GM21447 (cell line): ENCODE results near the gene NAT8L.

Experiments used
- ATAC-seq: cut with Tn5 transposase; IDR thresholded peaks from one replicate; pipeline ENCODE4 v1.9.1; 2021; ENCODE audit not compliant: unreplicated experiment

NAT8L gene

GRCh38 chr4:2073808-2074481 is 14.8 kb downstream of the NAT8L start:
- ATAC-seq: no peak

- ATAC-seq: no peak
Observed at GRCh38 chr4:2074588-2074987, 15.5 kb downstream of the NAT8L start.

GRCh38 chr4:2075171-2075986 is 16.3 kb downstream of the NAT8L start:
- ATAC-seq: no peak

GRCh38 chr4:2075987-2076907 is 17.1 kb downstream of the NAT8L start:
- no peak for ATAC-seq

DNA sequence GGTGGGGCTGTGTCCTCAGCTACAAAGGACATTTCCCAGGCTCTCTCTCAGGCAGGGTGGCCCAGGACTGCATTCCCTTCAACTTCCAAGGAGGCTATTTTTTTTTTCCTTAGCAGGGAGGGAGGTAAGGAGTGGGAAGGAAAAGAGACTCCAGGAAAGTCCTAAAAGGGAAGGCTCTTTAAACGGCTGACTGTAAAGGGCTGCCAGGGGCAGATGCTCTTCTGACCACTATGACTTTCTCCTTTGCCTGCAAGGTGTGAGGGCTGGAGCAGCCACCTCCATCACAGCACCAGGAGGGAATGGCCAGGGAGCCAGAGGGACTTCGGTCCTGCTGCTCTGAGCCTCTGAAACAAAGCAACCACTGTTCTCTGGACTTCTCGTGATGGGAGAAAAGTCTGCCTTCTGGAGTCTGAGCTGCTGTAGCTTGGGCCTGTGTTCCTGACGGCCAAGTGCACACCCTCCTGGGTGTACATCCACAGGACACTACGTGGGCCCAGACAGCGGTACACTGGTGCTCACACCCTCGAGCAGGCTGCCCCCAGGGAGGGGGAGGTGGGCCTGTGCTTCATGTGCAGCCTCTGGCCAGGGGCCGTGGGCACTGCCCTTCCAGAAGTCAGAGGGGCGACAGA is 17.9 kb downstream of the NAT8L start:
- ATAC-seq: no peak

DNA sequence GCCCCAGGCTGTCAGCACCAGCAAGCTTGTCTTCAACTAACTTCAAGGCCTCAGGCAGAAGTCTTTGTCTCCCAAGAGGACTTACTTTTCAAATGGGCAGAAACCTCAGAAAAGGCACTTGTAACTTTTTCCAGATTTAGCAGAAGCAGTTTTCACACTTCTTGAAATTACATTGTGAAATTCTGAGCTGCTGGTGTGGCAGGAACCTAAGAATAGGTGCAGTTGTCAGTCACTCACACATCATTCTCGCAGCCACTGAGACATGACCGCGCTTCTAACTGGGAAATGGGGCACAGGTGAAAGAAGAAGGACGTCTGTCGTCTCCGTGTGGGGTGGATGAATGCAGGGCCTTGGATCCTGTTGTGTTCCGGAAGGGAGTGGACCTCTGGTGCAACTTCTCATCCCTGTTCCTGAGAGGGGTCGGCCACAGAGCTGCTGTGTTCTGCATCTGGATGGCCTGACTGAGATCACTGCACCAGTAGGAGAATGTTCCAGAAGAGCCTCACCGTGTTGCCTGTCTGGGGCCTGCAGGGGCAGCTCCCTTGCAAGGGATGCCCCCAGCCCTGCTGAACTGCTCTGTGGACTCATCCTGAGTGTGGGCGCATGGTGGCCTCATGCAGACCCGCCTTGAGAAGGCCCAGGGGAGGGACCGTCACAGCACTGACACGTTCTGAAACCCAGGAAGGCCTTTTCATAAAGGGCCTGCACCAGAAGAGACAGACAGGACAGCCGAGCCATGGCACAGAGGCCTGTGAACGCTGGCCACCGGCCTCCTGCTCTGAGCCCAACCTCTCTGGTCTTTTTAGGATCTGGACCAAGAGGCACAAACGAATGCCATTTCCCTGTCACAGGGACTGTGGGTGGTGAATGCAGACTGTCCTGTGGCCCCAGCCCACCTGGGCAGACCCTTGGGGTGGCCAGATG is 18.7 kb downstream of the NAT8L start:
- no peak for ATAC-seq

DNA sequence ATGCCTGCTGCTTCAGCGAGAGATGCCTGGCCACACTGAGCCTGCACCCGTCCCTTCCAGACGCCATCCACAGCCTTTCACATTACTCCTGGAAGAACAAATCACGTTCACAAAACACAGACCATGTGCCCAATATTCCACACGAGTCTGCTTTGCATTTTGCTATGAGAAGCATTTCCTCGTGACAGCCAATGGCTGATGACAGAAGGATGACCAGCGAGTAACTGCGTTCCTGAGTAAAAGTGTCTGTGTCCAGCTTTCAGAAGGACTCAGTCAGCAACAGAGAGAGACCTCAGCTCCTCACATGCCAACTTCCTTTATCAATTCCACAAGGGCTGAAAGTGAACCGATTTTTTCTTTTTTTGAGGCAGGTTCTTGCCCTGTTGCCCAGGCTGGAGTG is 19.5 kb downstream of the NAT8L start:
- no peak for ATAC-seq

- ATAC-seq: no peak
Observed at GRCh38 chr4:2079006-2079405, 19.9 kb downstream of the NAT8L start.

DNA sequence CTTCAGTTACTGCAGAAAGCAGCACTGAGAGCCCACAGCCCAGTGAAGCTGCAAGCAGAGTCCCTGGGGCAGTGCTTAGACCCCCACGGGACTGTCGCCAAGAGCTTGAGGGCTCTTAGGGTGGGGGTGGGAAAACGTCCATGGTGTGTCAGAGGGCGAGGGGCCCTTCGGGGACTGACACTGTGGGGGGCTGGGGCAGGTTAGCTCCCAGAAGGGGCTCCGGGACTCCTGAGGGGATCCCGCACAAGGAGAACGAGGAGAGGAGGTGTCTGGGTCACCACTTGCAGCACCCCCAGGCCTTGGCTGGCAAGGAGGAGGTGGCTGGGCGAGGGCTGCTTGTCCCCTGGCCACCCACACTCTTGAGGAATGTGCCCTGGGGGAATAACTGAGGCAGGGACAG is 20.8 kb downstream of the NAT8L start:
- ATAC-seq: no peak

GRCh38 chr4:2080429-2081300 is 21.5 kb downstream of the NAT8L start:
- no peak for ATAC-seq

GRCh38 chr4:2081540-2081939 is 22.4 kb downstream of the NAT8L start:
- ATAC-seq: no peak

GRCh38 chr4:2082118-2082517 is 23.0 kb downstream of the NAT8L start:
- no peak for ATAC-seq

- no peak for ATAC-seq
Observed at GRCh38 chr4:2082627-2083026, 23.5 kb downstream of the NAT8L start.

DNA sequence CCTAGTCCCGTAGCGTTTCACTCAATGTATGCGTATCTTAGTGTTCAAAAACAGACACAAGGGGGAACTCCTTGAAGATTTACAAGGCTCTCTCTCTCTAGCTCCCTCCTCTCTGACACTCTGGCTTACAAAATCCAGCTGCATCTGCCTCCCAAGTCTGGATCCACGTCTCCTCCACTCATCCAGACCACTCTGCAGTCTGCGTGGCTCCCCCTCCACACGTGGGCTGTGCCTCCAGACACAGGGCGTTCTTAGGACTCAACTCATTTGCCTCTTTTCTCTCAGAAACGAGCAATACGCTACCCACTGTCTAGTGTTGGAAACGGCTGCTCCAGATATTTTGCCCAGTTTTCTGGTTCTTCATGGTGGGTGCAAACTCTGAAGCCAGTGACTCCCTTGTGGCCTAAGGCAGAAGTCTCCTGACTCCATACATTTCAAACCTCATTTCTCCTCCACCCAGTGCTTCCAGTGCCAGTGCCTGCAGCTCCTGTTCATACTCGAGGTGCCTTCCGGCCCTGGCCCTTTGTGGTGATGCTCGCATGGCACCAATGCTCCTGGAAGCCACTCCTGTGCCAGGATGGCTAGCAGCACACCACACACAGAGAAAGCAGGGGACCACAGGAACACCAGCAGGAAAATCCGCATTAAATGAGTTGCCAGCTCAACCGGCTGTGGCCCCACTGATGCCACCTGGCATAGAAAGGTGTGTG is 24.1 kb downstream of the NAT8L start:
- no peak for ATAC-seq

- ATAC-seq: no peak
Observed at GRCh38 chr4:2083826-2084160, 24.7 kb downstream of the NAT8L start.

DNA sequence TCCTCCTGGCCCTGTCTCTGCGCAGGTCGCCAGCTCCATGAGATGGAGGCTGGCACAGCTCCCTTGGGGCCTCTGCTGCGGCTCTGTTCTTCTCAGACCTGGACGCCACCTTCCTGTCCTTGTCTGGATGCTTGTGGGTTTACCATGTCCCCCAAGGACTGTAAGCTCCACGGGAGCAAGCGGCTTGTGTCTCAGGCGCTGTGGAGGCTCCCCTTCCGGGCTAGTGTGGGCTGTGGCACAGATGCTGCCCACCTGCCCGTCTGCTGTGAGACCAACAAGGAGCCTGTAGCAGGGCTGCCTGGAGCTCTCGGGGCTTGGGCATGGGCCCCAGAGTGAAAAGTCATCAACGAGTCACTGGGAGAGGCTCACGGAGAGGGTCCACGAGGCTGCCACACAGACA is 25.2 kb downstream of the NAT8L start:
- ATAC-seq: no peak

DNA sequence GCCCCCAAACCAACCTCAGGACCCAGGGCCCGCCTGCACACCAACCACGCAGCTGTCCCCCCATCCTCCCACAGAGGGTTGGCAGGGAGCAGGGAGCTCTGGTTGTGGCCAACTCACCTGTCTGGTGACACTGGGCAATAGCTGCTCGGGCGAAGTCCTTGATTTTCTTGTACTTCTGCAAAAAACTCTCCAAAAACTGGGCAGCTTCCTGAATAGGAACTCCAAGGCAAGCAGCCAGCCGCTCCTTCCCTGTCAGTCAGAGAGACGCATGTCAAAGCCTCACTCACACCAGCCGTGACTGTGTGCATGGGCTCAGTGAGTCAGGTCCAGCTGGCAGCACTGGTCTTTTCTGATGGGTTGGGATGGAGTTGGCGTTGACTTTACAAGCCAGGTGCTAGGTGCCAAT is 26.4 kb downstream of the NAT8L start:
- ATAC-seq: no peak

DNA sequence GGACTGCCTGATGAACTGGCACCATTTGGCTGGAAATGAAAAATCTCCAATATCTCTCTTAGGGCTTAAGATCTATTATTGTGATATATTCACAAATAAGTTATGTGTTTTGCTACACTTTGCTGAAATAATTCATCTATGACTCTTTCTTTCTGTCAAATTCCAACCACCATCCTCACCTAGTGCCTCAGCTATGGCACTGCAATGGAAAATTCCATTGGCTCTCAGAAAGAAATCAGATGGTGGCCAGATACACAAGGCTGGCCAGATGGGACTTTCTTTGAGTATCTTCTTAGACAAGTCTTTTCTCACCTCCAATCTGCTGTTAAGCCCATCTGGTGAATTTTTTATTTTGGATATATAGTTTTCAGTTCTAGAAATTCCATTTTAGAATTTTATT is 28.0 kb downstream of the NAT8L start:
- no peak for ATAC-seq

GRCh38 chr4:2089222-2089621 is 30.1 kb downstream of the NAT8L start:
- no peak for ATAC-seq
